Measurements from ENCODE around the gene PTPDC1.

The PTPDC1 gene, protein sequence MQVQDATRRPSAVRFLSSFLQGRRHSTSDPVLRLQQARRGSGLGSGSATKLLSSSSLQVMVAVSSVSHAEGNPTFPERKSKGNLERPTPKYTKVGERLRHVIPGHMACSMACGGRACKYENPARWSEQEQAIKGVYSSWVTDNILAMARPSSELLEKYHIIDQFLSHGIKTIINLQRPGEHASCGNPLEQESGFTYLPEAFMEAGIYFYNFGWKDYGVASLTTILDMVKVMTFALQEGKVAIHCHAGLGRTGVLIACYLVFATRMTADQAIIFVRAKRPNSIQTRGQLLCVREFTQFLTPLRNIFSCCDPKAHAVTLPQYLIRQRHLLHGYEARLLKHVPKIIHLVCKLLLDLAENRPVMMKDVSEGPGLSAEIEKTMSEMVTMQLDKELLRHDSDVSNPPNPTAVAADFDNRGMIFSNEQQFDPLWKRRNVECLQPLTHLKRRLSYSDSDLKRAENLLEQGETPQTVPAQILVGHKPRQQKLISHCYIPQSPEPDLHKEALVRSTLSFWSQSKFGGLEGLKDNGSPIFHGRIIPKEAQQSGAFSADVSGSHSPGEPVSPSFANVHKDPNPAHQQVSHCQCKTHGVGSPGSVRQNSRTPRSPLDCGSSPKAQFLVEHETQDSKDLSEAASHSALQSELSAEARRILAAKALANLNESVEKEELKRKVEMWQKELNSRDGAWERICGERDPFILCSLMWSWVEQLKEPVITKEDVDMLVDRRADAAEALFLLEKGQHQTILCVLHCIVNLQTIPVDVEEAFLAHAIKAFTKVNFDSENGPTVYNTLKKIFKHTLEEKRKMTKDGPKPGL
- 5.9 to 9.1 reads per million in 2 donors for total RNA-seq

DNA sequence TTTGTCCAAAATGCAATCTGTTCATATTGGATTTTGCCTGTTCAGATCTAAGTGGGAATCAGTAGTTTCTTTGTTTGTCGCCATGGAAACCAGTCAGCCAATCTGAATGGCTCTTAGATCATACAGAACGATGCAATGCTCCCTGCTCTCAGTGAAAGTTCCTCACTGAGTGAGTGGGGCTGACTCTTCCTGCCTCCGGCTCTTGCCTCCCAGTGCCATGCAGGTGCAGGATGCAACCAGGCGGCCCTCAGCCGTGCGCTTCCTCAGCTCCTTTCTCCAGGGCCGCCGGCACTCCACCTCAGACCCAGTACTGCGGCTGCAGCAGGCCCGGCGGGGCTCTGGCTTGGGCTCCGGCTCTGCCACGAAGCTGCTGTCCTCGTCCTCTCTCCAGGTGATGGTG lies at the start of gene PTPDC1:
TSS of gene PTPDC1 (plus strand) at position 151 of the 400 bp plus-strand sequence. CDS start at position 218, 67 bp downstream.
- DNase-seq, result no peak

DNA sequence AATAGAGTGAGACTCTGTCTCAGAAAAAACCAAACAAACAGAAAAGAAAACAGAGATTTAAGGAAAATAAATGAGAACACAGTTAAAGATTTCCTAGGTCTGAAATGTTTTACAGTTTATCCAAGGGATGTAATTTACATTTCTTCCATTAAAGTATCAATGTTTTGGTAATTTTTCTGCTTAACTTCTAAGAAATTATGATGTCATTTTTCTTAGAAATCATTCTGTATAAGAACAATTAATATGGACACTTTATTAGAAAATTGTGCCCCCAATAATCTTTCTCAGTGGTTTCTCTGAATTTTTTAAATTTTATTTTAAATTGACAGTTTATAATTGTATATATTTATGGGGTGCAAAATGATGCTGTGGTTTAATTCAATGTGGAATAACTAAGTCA lies 49.8 kb upstream of the PTPDC1 start:
- no peak for DNase-seq

DNA sequence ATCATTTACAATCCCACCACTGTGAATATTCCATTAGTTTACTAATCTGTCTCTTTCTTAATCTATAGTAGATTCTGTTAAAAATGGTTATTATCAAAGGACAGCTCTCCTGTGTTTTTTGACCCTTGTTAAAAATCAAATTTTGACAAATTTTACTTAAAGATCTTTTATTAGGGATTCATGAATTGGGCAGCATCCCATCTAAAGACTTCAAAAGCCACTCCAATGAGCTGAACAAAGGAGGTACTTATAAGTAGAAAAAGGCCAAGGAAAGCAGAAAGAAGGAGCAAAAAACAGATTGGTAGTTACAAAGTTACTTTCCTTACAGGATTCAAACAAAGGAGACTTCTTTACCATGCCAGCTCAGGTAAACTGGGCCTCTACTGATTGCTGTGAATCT lies 44.5 kb upstream of the PTPDC1 start:
- no peak for DNase-seq

DNA sequence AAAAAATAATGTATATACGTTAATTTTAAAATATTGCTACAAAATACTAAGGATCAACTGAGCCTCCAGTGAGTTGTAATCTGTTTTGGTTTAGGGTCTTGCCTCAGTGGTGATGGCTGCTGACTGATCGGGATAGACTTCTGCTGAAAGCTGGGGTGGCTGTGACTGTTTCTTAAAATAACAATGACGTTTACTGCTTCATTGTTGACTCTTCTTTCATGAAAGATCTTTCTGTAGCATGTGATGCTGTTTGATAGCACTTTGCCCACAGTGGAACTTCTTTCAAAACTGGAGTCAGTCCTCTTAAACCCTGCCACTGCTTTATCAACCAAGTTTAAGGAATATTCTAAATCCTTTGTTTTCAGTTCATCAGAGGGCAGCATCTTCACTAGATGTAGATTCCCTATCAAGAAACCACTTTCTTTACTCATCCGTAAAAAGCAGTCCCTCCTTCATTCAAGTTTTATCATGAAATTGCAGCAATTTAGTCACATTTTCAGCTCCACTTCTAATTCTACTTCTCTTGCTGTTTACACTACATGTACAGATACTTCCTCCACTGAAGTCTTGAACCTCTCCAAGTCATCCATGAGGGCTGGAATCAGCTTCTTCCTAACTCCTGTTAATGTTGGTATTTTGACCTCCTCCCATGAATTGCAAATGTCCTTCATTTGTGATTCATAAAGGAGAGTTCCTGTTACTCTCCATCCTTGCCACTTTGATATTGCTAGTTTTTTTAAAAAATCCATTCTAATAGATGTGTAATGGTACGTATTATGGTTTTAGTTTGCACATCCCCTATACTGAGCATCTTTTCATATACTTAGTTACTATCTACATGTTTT lies 41.5 kb upstream of the PTPDC1 start:
- DNase-seq, result no peak

DNA sequence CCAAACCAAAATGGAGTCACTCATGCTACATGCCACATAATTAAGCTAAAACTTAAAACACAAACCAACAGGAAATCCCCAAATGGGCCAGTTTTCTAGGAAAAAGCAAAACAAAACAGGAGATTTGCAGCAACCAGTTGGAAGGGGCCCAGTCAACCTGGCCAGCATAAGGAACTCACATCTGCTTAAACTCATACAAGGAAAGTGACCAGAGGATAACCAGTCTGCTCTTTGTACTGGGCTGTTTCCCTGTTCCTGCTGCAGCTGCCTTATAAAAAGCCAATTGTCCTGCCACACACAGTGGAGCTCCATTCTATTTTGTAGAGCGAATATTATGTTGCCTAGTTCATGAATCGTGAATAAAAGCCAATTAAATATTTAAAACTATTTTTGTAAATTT lies 29.5 kb upstream of the PTPDC1 start:
- no peak for DNase-seq

DNA sequence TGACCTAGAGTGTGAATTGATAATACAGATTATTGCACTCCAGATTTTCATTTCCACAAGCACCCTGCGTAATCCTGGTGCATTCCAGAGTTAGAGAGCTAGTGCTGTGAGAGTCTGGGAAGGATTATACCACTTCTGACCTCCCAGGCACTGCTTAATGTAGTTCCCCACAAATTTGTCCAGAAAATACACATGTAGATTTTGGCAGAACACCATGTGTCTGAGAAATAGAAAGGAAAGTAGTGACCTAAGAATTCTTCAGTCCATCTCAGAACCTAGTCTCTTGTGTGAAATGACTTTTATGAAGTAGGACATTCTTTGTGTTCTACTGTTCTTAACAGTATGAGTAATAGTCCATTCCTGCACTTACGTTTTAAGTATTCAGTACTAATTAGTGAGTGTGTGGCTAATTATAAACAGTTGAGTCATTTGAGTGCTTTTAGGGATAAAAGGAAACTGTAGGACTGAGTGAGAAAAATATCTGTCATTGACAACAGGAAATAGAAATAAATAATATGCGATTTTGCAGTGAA lies 27.8 kb upstream of the PTPDC1 start:
- no peak for DNase-seq

DNA sequence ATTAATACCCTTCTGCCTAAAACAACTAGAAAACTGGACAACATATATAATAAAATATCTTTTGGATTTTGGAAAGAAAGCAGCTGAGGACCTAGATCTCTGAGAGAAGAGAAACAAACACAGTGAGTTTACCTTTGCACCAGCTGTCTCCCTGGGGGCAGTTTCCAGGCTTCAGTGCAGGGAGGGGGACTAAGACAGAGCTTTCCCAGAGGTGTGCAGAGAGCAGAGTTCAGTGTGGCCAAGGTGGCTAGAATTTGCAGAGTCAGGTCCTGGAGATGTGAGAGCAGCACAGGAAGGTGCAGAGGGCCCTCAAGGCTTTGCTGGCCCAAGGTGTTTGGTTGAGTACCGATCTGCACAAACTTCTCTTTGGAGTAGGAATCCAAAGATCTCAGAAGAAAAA lies 26.3 kb upstream of the PTPDC1 start:
- no peak for DNase-seq

DNA sequence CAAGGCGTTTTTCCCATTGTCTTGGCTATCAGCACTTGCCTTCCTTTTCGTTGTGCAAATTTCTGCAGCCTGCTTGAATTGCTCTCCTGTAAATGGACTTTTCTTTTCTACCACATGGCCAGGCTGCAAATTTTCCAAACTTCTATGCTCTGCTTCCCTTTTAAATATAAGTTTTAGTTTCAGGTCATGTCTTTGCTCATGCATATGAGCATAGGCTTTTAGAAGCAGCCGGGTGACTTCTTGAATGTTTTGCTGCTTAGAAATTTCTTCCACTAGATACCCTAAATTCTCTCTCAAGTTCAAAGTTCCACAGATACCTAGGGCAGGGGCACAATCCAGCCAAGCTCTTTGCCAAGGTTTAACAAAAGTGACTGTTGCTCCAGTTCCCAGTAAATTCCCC lies 22.4 kb upstream of the PTPDC1 start:
- no peak for DNase-seq

DNA sequence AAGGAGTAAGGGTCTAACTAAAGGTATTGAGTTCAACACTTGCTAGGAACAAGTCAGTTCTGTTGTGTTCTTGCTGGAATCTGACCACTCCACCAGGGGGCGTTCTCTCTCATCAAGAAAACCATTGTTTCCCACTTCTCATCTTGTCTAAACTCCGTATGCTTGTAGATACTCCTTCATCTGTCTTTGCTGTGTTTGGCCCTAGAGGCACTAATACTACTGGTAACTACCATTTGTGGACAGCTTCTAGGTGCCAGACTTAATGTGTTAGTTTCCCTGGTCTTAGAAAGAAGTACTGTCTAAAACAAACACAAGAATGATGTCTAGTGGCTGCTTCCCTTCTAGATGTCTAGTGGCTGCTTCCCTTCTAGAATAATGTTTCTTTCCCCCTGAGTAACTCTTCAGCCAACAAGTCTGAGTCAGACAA lies 18.7 kb upstream of the PTPDC1 start:
- DNase-seq, result peak; percentile 21 to 76 (median 50)

DNA sequence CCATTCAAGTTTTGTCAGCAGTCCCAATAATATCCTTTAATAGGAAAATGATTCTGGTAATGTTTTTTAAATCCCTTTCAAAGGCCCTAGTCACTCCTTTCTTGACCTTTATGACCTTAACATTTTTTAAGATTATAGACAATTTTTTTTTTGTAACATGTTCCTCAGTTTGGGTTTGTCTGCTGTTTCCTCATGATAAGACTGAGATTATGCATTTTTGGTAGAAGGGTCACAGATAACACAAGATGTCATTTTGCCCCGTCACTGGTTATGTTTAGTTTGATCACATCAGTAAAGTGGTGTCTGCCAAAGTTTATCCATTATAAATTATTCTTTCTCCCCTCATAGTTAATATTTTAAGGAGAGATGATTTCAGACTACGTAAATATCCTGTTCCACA lies 16.0 kb upstream of the PTPDC1 start:
- DNase-seq, result no peak

DNA sequence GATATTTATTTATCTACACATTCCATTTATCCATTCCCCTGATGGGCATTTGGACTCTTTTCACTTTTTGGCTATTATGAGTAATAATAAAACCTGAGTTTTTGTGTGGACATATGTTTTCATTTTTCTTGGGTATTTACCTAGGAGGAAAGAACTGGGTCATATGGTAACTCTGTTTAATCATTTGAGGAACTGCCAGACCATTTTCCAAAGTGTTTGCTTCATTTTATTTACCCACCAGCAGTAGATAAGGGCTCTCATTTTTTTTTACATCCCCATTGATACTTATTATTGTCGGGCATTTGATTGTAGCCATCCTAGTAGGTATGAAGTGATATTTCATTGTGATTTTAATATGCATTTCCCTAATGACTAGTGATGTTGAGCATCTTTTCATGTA lies 7.7 kb upstream of the PTPDC1 start:
- DNase-seq, result no peak

DNA sequence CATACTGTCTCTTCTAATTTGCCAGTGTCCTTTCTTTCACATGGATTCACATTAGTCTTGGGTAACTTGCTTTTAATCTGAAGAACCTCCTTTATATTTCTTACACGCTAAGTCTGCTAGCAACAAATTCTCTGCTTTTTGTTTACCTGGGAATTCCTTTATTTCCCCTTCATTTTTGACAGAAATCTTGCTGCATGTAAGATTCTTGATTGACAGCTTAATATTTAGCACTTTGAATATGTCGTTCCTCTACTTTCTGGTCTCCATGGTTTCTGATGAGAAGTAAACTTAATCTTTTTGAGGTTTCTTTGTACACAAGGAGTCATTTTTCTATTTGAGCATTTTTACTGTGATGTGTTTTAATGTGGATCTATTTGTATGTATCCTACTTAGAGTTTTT lies 6.2 kb upstream of the PTPDC1 start:
- DNase-seq, result no peak

DNA sequence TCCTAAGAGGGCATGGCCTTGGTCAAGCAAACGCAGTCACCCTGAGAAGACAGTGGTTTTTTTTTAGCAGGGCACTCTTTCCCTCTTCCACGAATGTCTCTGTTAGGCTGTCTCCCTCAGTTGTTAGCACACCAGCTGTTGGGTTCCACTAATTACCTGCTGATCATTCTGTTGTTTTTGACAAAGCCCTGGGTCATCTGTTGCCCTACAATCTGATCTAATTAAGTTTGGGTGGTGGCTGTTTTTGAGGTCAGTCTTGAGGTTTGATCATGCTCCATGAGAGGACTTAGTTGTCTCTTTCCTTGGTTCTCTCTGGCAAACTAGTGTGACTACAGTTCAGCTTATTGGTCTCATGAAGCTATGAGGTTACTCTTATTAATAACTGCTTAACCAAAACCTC lies 5.0 kb upstream of the PTPDC1 start:
- no peak for DNase-seq

DNA sequence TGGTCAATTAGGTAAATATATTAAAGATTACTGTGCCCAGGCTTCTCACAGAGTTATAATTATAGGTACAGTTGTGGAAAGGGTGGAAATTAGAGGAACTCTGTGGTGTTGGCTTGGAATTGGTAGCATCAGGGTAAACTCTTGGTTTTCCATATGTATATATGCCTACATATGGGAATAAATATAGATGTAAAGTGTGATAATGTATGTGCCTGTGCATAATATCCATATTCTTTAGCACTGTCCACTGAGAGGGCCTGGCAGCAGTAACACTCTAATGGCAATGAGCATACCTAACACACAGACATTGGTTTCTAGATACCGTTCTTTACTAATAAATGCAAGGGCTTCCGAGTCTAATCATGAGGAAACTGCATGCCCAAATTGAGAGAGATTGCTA lies 4.0 kb upstream of the PTPDC1 start:
- DNase-seq, result no peak

DNA sequence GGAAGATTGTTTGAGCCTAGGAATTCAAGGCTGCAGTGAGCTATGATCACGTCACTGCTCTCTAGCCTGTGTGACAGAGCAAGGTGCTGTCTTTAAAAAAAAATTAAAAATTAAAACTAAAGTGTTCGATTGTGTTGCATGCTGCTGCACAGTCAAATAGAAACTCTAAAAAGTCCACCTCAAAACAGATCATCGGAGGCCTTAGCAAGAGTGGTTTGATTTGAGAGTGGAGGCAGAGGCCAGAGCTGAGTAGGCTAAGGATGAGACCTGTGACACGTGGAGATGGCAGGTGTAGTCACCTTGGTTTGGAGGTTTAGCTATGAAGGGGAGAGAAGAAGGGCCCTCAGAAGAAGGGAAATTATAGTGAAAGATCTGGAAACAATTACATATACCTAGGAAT lies 2.8 kb upstream of the PTPDC1 start:
- peak in 1 of 5 experiments; percentile 70 for DNase-seq

DNA sequence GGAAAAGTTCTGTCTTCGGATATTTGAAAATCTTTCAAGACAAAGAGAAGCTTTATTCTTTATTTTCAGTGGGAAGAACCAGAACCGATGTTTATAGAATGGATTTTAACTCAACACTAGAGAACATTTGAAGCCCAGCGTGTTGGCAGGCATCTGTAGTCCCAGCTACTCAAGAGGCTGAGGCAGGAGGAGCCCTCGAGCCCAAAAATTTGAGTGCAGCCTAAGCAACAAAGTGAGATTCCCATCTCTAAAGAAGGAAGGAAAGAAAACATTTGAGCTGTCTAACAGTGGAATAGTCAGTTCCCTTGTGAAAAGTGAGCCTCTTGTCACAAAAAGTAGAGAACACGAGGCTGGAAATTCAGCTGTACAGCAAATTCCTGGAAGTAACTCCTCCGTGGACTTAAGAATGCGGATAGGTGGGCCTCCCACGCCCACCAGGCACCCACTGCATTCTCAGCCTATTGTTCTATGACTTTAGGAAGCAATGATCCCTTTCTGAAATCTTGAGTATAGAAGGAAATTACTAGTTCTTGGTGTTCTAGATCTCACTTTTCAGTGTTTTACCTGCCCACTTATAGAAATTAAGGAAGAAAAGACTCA lies 2.3 kb upstream of the PTPDC1 start:
- DNase-seq, result no peak

DNA sequence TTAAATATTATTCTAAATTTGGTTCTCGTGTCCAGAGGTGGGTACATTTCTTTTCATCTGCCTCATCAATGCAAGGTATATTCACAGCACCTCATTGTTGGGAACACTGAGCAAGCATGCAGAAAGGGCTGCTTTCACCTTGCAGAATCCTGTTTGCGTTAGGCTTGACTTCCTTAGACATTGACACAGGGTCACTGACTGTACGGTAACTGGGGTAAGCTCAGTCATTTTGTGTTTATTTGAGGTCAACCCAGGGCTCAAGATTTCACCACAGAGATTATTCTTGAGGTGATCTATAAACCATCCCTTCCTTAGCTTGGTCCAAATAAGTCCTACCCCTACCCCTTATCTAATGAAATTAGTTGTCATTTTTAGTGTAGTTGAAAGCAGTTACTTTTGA lies 1.7 kb upstream of the PTPDC1 start:
- peak in 1 of 5 experiments; percentile 69 for DNase-seq

DNA sequence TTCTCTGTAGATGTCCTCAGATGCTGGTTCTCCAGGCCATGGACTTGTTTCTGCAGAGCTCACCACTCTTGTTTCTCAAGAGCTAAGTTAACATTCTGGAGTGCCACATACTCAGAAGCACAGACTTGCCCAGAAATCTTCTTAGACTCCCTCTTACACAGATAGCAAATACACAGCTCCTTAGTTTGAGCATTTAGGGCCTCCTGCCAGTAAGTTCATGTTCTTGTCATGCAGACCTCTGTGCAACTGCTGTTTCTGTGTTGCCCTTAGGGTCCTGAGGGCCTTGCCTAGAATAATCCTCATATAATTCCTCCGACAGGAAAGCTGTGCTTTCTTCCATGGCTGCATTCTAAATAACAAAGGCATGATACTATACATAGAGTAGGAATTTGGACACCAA lies 1.3 kb upstream of the PTPDC1 start:
- no peak for DNase-seq

DNA sequence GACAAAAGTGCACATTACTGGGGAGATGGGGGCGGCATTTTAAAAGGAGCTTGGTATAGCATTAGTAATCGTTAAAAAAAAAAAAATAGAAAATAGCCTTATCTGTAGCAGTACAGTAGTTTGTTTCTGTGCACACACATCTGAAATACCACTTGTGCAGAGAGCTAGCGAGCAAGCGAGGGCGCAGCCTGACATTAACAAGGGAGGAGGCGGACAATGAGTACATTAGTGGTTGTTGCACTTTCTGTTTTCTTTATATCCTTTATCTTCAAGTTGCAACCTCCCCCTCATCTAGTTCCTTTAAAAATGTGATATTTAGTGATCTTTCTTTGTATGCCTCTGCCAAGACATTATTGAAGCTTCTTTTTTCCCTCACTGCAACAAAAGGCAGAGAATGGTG lies 880 bp upstream of the PTPDC1 start:
- no peak for DNase-seq

DNA sequence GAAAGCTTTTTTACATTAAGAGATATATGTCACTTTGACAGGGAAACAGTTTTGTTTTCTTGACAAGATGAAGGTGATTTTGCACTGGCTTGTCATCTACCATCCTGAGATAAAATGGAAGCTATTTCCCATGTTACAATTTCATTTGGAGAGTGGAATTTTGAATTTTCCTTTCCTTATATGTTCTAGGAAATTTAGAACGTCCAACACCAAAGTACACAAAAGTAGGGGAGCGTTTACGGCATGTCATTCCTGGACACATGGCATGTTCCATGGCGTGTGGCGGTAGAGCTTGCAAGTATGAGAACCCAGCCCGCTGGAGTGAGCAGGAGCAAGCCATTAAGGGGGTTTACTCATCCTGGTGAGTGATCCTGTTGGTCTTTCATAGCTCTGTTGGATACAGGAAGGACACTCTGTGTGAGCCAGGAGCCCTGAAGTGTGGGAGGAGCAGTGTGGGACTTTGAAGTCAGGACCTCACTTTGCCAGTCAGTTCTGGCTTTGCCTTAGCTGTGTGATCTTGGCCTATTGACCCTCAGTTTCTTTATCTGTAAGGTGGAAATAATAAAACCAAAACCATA lies 887 bp downstream of the PTPDC1 start:
- DNase-seq, result no peak

DNA sequence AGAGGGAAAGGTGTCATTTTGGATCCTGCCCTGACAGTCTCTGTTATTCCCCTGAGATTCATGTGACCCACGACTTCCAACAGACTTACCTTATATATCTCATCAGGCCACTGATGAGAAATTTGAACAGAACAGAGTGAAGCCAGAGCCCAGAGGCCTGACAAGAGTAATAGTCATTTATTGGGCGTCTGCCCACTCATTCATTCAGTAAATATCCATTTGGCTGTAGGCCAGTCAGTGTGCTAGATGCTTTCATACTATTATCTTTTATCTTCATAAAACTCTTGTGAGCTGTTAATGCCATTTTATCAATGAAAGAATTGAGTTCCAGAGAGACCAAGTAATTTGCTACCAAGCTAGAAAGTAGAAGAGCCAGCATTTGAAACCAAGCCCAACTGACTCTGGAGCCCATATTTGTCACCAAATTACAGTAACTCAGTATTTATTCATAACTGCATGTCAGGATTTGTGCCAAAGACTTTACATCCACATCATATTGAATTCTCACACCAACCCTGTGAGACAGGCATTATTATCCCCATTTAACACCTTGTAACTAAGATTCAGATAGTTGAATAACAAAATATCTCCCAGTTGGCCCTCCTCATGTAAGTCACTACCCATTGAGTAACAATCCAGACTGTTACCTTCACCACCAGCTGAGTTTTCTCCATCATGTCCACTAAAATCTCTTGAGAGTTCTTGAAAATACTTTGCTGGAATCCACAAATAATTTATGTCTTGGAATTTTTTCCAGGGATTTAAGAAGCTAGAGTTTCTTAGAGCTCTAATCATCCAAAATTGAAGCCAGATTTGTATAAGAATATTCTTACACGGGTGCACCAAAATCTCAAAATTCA lies 2.5 kb downstream of the PTPDC1 start:
- DNase-seq, result no peak
